ENCODE data around the gene CD300LD.
"Not testable (repeated sequence)": the region's sequence is repeated elsewhere in the genome, so short reads cannot be mapped to it uniquely, and the experiment has no call there.

Gene CD300LD

DNA sequence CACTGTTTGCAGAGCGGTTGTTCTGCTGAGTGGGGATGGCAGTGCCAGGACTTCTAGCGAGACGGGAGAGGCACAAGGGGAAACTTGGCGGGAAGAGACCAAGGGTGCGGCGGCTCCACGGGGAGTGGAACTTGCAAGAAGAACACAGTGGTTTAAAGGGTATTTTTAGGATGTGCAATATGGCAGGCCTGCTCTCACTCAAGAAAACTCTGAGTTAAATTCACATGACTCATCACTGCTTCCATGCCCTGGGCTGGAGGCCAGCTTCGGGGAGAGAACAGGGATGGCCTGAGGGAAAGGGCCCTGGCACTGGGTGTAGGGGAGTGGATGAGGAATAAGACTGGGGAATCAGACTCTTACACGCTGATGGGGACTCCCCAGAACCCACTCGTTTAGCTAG lies 13.3 kb upstream of the CD300LD start:
- DNase-seq, result peak; percentile 53

GRCh38 chr17:74604761-74605160 lies 12.7 kb upstream of the CD300LD start:
- no peak for DNase-seq

DNA sequence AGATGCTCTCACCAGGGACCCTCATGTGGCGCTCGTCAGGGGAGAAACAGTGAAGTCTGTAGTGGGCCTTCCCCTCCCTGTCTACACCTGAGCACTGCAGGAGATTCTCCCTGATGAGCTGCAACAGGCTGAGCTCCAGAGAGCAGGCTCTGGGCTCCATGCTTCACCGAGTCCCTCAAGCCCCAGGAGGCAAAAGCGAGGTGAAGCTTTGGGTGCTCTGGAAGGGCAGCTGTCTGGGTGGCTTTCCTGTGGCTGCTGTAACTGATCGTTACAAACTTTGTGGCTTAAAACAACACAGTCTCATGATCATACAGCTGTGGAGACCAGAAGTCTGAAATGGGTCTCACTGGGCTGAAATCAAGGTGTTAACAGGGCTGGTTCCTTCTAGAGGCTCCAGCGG lies 12.1 kb upstream of the CD300LD start:
- DNase-seq, result no peak

- DNase-seq, result no peak
Measured at GRCh38 chr17:74603746-74604145, 11.7 kb upstream of the CD300LD start.

DNA sequence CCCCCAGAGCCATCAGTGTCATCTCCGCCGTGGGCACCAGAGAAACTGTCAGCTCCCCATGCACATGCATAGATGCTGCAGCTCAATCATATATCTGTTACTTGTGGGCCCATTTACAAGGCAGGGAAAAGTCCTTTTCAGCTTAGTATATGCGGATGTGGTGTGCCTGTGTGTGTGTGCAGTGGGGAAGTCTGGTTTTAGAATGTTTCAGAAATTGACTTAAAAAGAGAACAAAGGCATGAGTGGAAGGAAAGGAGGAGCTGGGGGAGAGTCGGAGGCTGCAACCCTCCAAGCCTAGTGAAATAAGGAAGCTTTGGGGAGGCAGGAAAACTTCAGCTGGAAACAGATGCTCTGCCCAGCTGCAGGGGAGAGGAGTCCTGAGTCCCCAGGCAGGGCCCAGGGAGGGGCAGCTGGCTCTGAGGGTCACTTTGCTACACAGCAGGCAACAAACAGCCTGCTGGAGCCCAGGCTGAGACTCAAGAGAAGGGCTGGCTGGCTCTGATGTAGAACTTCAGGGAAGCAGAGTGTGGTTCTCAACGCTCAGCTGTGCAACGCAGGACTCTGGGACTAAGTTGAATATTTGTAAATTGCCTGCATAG lies 11.1 kb upstream of the CD300LD start:
- DNase-seq, result no peak

- peak; percentile 9 for DNase-seq
Measured at GRCh38 chr17:74601944-74602572, 10.0 kb upstream of the CD300LD start.

- no peak for DNase-seq
Measured at GRCh38 chr17:74599448-74599939, 7.4 kb upstream of the CD300LD start.

DNA sequence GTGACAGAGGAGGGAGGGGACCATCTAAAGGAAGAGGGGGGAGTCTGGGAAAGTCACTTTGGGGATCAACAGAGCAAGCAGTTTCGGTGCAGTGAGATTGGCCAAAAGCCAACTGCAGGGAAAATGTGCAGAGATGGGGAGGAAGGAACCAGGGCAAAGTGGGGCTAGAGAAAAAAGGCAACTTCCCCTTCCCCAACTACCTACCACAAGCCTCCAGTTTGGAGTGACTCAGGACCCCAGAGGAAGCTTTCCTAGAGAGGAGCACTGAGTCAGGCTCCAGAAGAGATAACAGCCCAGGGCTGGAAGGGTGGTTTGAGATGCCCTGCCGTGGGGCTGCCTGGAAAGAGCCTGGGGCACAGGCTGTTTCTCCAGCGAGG lies 6.9 kb upstream of the CD300LD start:
- DNase-seq, result no peak

- DNase-seq, result no peak
Measured at GRCh38 chr17:74598346-74599022, 6.4 kb upstream of the CD300LD start.

DNA sequence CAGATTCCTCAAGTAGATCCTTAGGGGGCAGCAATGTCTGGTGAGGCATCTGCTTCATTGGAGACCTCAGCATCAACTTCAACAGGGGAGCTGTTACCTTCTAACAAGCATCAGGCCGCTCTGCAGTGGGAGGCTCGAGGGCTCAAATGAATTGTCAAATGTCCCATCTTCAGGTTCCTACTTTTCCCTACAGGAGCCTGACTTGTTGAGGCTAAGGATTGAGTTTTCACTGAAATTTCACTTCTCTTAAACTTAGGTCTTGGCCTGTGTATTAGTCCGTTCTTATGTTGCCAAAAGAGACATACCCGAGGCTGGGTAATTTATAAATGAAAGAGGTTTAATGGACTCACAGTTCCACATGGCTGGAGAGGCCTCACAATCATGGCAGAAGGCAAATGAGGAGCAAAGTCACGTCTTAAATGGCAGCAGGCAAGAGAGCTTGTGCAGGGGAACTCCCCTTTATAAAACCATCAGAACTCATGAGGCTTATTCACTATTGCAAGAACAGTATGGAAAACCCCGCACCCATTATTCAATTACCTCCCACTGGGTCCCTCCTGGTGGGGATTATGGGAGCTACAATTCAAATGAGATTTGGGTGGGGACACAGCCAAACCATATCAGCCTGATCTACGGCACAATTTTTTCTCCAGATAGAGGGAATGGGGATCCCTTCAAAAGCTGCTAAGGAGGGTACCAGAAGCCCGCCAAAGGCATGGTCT lies 5.1 kb upstream of the CD300LD start:
- no peak for DNase-seq

DNA sequence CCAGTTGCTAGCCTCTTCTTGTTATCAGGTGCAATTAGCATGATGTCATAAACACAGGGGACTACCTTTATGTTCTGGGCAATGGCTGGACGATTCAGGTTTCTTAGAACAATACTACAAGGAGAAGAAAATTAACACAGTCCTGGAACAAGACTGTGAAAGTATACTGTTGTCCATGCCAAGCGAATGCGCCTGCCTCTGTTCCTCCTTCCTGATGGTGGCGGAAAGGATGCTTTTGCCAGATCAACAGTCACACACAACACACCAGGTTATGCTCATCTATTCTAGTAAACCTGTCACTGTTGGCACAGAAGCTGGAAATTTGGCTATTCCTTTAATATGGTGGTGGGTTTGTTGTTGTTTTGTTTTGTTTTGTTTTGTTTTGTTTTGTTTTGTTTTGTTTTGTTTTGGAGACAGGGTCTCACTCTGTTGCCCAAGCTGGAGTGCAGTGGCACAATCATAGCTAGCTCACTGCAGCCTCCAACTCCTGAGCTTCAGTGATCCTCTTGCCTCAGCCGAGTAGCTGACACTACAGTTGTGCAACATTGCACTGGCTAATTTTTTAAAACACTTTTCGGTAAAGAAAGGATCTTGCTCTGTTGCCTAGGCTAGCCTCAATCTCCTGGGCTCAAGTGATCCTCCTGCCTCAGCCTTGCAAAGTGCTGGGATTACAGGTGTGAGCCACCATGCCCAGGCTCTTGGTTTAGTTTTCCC lies 3.1 kb upstream of the CD300LD start:
- no peak for DNase-seq

GRCh38 chr17:74591503-74591902 lies 580 bp downstream of the CD300LD start:
- no peak for DNase-seq

GRCh38 chr17:74585711-74586110 lies 6.4 kb downstream of the CD300LD start:
- no peak for DNase-seq

DNA sequence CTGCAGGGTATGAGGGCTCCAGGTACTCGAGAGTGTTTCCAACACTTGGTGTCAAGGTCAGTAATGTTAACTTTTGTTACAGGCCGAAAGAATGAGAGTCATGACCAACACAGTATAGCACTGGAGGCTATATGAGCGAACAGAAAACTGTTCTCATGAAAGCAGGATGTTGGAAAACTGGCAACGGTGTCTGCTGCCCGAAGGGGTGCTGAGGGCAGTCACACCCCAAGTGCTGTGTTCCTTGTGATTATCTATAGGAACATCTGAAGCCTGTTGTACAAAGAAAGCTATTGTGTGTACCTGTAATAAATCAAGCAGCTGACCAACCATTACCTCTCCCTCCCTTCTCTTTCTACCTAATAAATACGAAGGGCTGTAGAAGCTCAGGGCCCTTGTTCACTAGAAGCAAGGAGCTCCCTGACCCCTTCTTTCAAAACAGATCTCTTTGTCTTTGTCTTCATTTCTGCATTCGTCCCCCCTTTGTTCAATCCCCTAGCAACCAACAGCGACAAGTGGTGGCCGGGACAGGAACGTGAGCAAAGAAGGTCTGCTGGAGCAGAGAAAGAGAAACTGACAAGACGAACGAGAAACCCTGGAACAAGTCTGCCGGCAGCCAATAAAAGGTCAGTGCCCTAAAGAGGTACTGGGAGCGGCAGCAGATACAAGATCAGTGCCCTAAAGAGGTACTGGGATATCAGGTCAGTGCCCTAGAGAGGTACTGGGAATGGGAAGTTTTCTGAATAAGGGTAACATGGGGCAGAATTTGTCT lies 7.6 kb downstream of the CD300LD start:
- no peak for DNase-seq

GRCh38 chr17:74582633-74583032 lies 9.4 kb downstream of the CD300LD start:
- no peak for DNase-seq

DNA sequence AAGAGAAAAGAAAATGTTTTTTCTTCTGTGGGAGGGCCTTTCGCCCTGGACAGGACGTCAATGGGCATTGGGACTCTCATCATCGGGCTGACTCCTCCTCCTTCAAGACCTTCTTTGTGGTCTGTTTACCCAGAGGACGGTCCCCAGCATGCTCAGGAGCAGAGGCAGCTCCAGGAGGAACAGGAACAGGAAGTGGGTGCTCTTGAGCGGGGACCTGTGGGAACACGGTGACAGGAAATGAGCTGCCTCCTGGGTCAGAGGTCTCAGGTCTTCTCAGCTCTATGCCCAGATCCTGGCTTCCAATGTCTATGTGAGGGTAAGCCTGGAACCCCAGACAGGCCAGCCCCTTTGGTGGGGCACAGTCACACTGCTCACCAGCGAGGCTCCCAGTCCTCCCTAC lies 12.2 kb downstream of the CD300LD start:
- DNase-seq, result no peak

DNA sequence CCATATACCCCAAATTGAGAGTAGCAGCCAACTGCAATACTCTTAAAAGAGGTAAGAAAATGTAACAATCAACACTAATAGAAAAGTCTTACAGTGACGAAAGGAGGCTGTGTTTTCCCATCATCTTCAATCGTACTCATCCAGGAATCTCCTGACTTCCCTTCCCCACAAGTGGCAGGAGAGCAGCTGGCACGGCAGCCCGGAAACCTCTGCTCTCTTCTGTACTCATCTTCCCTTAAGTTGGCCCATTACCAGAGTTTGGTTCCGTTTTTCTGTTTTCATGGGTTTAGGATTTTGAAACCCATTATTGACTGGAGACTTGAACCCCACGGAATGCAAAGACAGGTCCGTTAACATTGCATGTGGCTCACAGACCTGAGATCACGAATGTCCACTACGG lies 13.1 kb downstream of the CD300LD start:
- no peak for DNase-seq

- DNase-seq, result no peak
Measured at GRCh38 chr17:74574489-74575142, 17.5 kb downstream of the CD300LD start.

GRCh38 chr17:74573635-74574034 lies 18.4 kb downstream of the CD300LD start:
- not testable (repeated sequence) for DNase-seq

- DNase-seq, result no peak
Measured at GRCh38 chr17:74573169-74573568, 18.9 kb downstream of the CD300LD start.

DNA sequence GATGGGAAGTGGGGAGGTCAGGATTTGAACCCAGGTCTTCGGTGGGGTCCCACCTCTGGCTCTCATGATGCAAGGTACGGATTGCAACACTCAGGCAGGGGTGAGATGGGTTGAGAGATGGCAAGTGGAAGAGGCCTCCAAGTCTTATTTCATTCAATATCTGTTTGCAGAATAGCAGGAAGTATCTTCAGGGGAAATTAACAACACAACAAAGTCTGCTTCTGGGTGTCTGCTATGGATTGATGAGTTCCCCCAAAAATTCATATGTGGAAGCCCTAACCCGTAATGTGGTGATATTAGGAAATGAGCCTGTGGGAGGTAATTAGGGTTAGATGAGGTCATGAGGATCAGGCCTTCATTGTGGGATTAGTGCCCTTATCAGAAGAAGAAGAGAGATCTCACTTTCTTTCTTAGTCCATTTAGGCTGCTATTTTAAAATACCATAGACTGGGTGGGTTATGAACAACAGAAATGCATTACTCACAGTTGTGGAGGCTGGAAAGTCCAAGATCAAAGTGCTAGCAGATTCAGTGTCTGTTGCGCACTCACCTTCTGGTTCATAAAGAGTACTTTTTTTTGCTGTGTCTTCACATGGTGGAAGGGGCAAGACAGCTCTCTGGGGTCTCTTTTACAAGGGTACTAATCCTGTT lies 20.3 kb downstream of the CD300LD start:
- no peak for DNase-seq
